Suprapubic skin (tissue), 3 donors: Measurements from ENCODE around the gene ANKH.

Source experiments
- CTCF ChIP-seq, 2 donors: fragments of 200-600 bp in 1 of 2; fragments of 450-650 bp in 1 of 2; sonication (generic) in 1 of 2; IDR thresholded peaks; one replicate each; pipeline ENCODE4 v1.5.1; 2016 to 2019; ENCODE audit warnings: antibody characterized with exemption in 2 of 2, mild to moderate bottlenecking in 1 of 2, moderate library complexity in 1 of 2
- EP300 ChIP-seq: sonication (generic); formaldehyde crosslinking; IDR thresholded peaks from one replicate; pipeline ENCODE4 v1.6.1; 2017; ENCODE audit warnings: antibody characterized with exemption
- POLR2A ChIP-seq, 2 donors: fragments of 450-650 bp; IDR thresholded peaks; one replicate each; pipeline ENCODE4 v1.6.1; 2017; ENCODE audit warnings: antibody characterized with exemption in 2 of 2, mild to moderate bottlenecking in 2 of 2, moderate library complexity in 2 of 2

- TF ChIP-seq POLR2A (IDR thresholded peaks at IDR 0.05) (no peak), CTCF (IDR thresholded peaks at IDR 0.05) (no peak), EP300 (no peak)
Measured at GRCh38 chr5:14675865-14676300, 195.7 kb downstream of the ANKH start.
